GM12878 (cell line): ENCODE measurements around the gene NR6A1. TPM values are rescaled to one million over a fixed set of nuclear protein-coding genes. Genes with fewer than 3 reads are reported as not detected.
A peak's percentile ranks its signal among the peaks of the same experiment; 100 is the strongest.

ENCODE experiments used
- ATAC-seq: fragments of 200-7000 bp; cut with Tn5 transposase; 3 replicates; pipeline ENCODE4 v1.9.1; 2020; ENCODE audit warnings: mild to moderate bottlenecking, moderate library complexity
- BruUV-seq: library from RNA; stranded (reverse); fragments of 400-500 nt; replicated peaks from 2 replicates; lab custom pipeline; 2021; lab: Mats Ljungman, UMichigan
- CTCF ChIA-PET: fragments of 300-600 bp; sonication (Branson Sonifier 250); formaldehyde crosslinking; extraction: SDS; loops from one replicate; lab custom pipeline; 2021; ENCODE audit warnings: inconsistent platforms; lab: Yijun Ruan, JAX
- POLR2A ChIA-PET: fragments of 350-600 bp; formaldehyde crosslinking; extraction: SDS; loops from one replicate; lab custom pipeline; 2021; ENCODE audit warnings: inconsistent platforms; lab: Charles Lee
- RAD21 ChIA-PET: fragments of 300-600 bp; sonication (Branson Sonifier 250); formaldehyde crosslinking; loops from one replicate; lab custom pipeline; 2023; ENCODE audit warnings: antibody characterized with exemption; ENCODE audit not compliant: unreplicated experiment; lab: Charles Lee
- SMC1A ChIA-PET: fragments of 300-600 bp; sonication (Branson Sonifier 250); formaldehyde crosslinking; loops from one replicate; lab custom pipeline; 2023; ENCODE audit not compliant: unreplicated experiment, uncharacterized antibody; lab: Charles Lee
- DNase-seq: peaks from one replicate; pipeline ENCODE4 v3.0.0-alpha.2; 2011; ENCODE audit warnings: low read depth, low spot score
- FAIRE-seq: peaks from 3 replicates; lab custom pipeline; 2011; peaks lifted over from hg19 to GRCh38; lab: Jason Lieb, UNC
- H2AFZ ChIP-seq: 2 replicates; pipeline ENCODE4 v1.6.0; 2011; ENCODE audit warnings: low read depth, low read length, control low read depth; ENCODE audit not compliant: control insufficient read depth
- H3K27ac ChIP-seq: 2 replicates; pipeline ENCODE4 v1.5.1; 2011; ENCODE audit warnings: control low read depth; ENCODE audit not compliant: control insufficient read depth, insufficient read depth
- H3K27me3 ChIP-seq, 2 experiments: replicated peaks in 1 of 2; 2 replicates each; pipeline versions ENCODE4 v1.6.0 to v1.6.1; 2011; ENCODE audit warnings: low read length in 1 of 2; ENCODE audit not compliant: control insufficient read depth in 2 of 2, insufficient read depth in 2 of 2
- H3K36me3 ChIP-seq, 2 experiments: 2 replicates each; pipeline ENCODE4 v1.5.1; 2011; ENCODE audit warnings: low read length in 1 of 2; ENCODE audit not compliant: control insufficient read depth in 2 of 2, insufficient read depth in 2 of 2
- H3K4me1 ChIP-seq: 2 replicates; pipeline ENCODE4 v1.6.1; 2011; ENCODE audit warnings: mild to moderate bottlenecking, low read length, moderate library complexity, mixed read lengths; ENCODE audit not compliant: control insufficient read depth, insufficient read depth
- H3K4me2 ChIP-seq: 2 replicates; pipeline ENCODE4 v1.6.0; 2011; ENCODE audit warnings: control low read depth; ENCODE audit not compliant: control insufficient read depth, insufficient read depth
- H3K4me3 ChIP-seq: fragments of 200-600 bp; sonication (generic); 2 replicates; pipeline ENCODE4 v1.5.1; 2016
- H3K79me2 ChIP-seq: 2 replicates; pipeline ENCODE4 v1.6.0; 2011; ENCODE audit warnings: low read length; ENCODE audit not compliant: control insufficient read depth, insufficient read depth
- H3K9ac ChIP-seq: 2 replicates; pipeline ENCODE4 v1.8.0; 2011; ENCODE audit warnings: low read length, control low read depth, mixed read lengths; ENCODE audit not compliant: control insufficient read depth, insufficient read depth
- H3K9me3 ChIP-seq: replicated peaks from 3 replicates; pipeline ENCODE4 v1.5.1; 2011; ENCODE audit warnings: mild to moderate bottlenecking, low read length; ENCODE audit not compliant: control insufficient read depth, insufficient read depth
- H4K20me1 ChIP-seq: 2 replicates; pipeline ENCODE4 v1.6.0; 2011; ENCODE audit not compliant: control insufficient read depth, insufficient read depth
- DPF2 ChIP-seq: fragments of 450-650 bp; IDR thresholded peaks from 2 replicates; pipeline ENCODE4 v1.6.1; 2017; ENCODE audit warnings: mild to moderate bottlenecking
- GATAD2B ChIP-seq: fragments of 450-650 bp; conservative IDR thresholded peaks from 2 replicates; pipeline ENCODE4 v1.6.1; 2017; ENCODE audit warnings: low read depth, mild to moderate bottlenecking, moderate library complexity
- IRF4 ChIP-seq: IDR thresholded peaks from 2 replicates; pipeline ENCODE4 v1.6.1; 2011; ENCODE audit warnings: low read depth, low read length
- JUND ChIP-seq: IDR thresholded peaks from 2 replicates; pipeline ENCODE4 v1.6.1; 2012; ENCODE audit warnings: low read depth, mild to moderate bottlenecking, low read length, improper control_type of control experiment, moderate library complexity
- MTA3 ChIP-seq: IDR thresholded peaks from 2 replicates; pipeline ENCODE4 v1.6.1; 2012; ENCODE audit warnings: low read length, inconsistent platforms, borderline replicate concordance
- NBN ChIP-seq: fragments of 450-650 bp; IDR thresholded peaks from 2 replicates; pipeline ENCODE4 v1.6.1; 2016
- RB1 ChIP-seq: fragments of 450-650 bp; formaldehyde crosslinking; IDR thresholded peaks from 2 replicates; pipeline ENCODE4 v1.6.1; 2017; ENCODE audit warnings: mild to moderate bottlenecking, borderline replicate concordance
- SMARCA5 ChIP-seq: fragments of 450-650 bp; IDR thresholded peaks from 2 replicates; pipeline ENCODE4 v1.6.1; 2017; ENCODE audit warnings: mild to moderate bottlenecking
- SP1 ChIP-seq: IDR thresholded peaks from one replicate; pipeline ENCODE4 v1.6.1; 2011; ENCODE audit warnings: low read depth, low read length
- TCF7 ChIP-seq: IDR thresholded peaks from 2 replicates; pipeline ENCODE4 v1.6.1; 2014; ENCODE audit warnings: antibody characterized with exemption, borderline replicate concordance
- ZBED1 ChIP-seq: IDR thresholded peaks from 2 replicates; pipeline ENCODE4 v1.6.1; 2016; ENCODE audit warnings: borderline replicate concordance
- ZNF207 ChIP-seq: fragments of 450-650 bp; IDR thresholded peaks from 2 replicates; pipeline ENCODE4 v1.6.1; 2014; ENCODE audit warnings: antibody characterized with exemption, mild to moderate bottlenecking, borderline replicate concordance
- ZNF384 ChIP-seq: IDR thresholded peaks from 2 replicates; pipeline ENCODE4 v1.6.1; 2012; ENCODE audit warnings: low read depth, mild to moderate bottlenecking, low read length, improper control_type of control experiment, borderline replicate concordance
- WGBS: methylation state at CpG from one replicate; pipeline ENCODE4 v1.1.6; 2016; ENCODE audit warnings: low lambda C conversion rate; ENCODE audit not compliant: insufficient replicate concordance, insufficient coverage; ENCODE audit errors: missing lambda C conversion rate; 5-methylcytosine and 5-hydroxymethylcytosine counted together
- in situ Hi-C: fragments of 300-500 bp; cut with MboI; formaldehyde crosslinking; loops from 9 replicates; pipeline ENCODE4 v1.14.3; 2018; ENCODE audit warnings: mixed read lengths
- intact Hi-C: fragments of 100-400 bp; cut with micrococcal nuclease; formaldehyde crosslinking; loops from one replicate; pipeline ENCODE4 v1.14.2; 2022; ENCODE audit not compliant: unreplicated experiment
- polyA plus RNA-seq, 11 experiments: library from polyadenylated mRNA; depleted of rRNA in 4 of 11; unstranded in 6 of 11; stranded (reverse) in 5 of 11; fragments of >200 nt; fragmentation: Nextera tagmentation in 4 of 11; fragmentation: Illumina TruSeq in 1 of 11; extraction: Ambion mirVana in 4 of 11; extraction: Trizol in 1 of 11; gene quantifications; 1 replicate in 1 of 11; 2 replicates in 10 of 11; pipeline versions ENCODE4 v1.2.1 to v1.2.3, GENCODE V29; 2011 to 2016; ENCODE audit warnings: inconsistent platforms in 2 of 11, missing spikeins in 2 of 11, low read depth in 1 of 11
- total RNA-seq, 4 experiments: library from RNA; depleted of rRNA in 3 of 4; stranded (reverse); fragments of >200 nt in 3 of 4; fragmentation: Illumina TruSeq in 1 of 4; extraction: Trizol in 1 of 4; gene quantifications; 2 replicates each; pipeline versions ENCODE4 v1.2.1 to v1.2.3, GENCODE V29; 2013 to 2021
- TF ChIP-seq, protein P1 (sequence below): fragments of 450-650 bp; IDR thresholded peaks from 2 replicates; pipeline ENCODE4 v1.6.1; 2016; ENCODE audit warnings: mild to moderate bottlenecking
- TF ChIP-seq, protein P2 (sequence below): IDR thresholded peaks from 2 replicates; pipeline ENCODE4 v1.6.1; 2011; ENCODE audit warnings: borderline replicate concordance, low read depth, mild to moderate bottlenecking, moderate library complexity, mixed read lengths, low read length; ENCODE audit not compliant: insufficient read depth; ENCODE audit errors: extremely low read length

NR6A1 gene
- total and polyA plus RNA-seq, 10 of the 15 experiments (the other 5 are each of a cell fraction or from before 2014, with no cell fraction given) = 1.2 to 9.2 (median 4.6) TPM

DNA sequence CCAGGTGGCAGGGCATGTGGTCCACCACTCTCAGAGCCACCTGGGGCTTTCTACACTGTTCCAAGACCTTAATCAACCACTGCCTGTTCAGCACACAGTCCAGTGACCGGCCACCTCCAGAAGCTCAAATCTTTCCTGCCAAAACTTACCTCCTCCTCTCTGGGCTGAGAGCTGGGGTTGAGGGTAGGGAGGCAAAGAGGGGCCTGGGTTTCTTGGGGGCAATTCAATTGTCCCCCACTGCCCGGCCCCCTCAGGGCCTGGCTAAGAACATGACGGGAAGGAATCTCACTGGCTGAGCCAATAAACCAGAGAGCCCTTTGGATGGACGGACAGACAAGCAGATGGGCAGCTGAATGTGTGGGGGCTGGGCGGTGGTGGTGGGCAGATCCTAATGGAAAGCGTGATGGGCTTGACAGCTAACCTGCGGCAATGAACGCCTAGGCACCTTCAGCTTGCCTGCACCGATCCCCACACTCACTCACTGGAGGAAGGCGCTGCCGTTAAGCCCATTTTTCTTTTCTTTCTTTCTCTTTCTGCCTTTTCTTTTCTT lies 269.3 kb downstream of the NR6A1 start (continued):
- TF ChIP-seq, protein P1, sequence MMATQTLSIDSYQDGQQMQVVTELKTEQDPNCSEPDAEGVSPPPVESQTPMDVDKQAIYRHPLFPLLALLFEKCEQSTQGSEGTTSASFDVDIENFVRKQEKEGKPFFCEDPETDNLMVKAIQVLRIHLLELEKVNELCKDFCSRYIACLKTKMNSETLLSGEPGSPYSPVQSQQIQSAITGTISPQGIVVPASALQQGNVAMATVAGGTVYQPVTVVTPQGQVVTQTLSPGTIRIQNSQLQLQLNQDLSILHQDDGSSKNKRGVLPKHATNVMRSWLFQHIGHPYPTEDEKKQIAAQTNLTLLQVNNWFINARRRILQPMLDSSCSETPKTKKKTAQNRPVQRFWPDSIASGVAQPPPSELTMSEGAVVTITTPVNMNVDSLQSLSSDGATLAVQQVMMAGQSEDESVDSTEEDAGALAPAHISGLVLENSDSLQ = no peak
- TF ChIP-seq, protein P2, sequence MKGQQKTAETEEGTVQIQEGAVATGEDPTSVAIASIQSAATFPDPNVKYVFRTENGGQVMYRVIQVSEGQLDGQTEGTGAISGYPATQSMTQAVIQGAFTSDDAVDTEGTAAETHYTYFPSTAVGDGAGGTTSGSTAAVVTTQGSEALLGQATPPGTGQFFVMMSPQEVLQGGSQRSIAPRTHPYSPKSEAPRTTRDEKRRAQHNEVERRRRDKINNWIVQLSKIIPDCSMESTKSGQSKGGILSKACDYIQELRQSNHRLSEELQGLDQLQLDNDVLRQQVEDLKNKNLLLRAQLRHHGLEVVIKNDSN = no peak
- TF ChIP-seq SMARCA5 = no peak
- TF ChIP-seq TCF7 = no peak
- no peak for TF ChIP-seq SP1
- TF ChIP-seq NBN = no peak
- TF ChIP-seq MTA3 = no peak
- TF ChIP-seq ZNF207 = no peak
- TF ChIP-seq ZNF384 = no peak

DNA sequence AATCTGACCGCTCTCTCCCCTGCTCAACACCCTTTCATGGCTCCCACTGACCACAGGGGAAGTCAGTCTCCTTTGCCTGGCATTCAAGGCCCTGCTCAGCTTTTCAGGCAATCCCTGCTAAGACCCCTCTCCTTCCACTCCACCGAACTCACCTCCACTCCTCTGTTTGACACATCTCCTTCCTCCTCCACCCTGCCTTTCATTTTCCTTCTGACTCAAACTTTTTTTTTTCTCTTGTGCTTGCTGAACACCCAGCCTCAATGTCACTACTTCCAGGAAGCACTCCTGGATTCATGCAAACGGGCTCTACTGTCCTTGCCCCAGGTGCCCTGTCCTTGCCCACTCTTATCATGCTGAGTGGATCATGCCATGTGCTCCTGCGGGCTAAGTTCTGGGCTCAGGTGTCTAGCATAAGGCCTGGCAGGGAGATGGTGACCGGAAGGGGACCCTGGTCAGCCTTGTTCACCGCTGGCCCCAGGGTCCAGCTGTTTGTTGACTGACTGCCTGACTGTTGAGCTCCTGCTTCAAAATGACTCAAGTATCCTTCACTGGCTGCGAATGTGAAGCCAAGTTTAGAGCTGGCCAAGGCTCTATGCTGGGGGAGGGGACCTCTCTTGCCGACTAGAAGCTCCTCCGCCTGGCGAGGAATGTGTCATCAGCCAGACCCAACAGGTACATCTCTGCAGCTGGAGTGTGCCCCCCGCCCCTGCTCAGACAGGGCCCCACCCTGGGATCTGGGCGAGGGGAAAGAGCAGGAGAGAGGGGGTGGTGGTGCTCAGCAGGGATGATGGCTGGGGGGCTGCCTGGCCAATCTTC lies 270.1 kb downstream of the NR6A1 start:
- FAIRE-seq (no peak), DNase-seq (no peak)
- no peaks in the 10 kb centered on the region for H3K9me3 ChIP-seq
- H3K79me2 ChIP-seq = no peaks in the 10 kb centered on the region
- intact Hi-C loops = no loop called here
- 0 out of 2 replicates have a peak overlapping the region, but pooled peaks have one; percentile 9 for H3K4me2 ChIP-seq
- CTCF ChIA-PET = interaction anchor here (1.0 kb wide), 1 partner anchor 36 kb away, joined by 3 read pairs; no protein-coding TSS in a partner anchor
- no peaks in the 10 kb centered on the region for H3K36me3 ChIP-seq
- BruUV-seq = no TSS peak
- H3K27me3 ChIP-seq = peaks cover 9 to 10% of the 10 kb centered on the region in 2 experiments; a peak in 3 of 4 replicates
- no peak overlapping the region for H3K27ac ChIP-seq
- no peaks in the 10 kb centered on the region for H4K20me1 ChIP-seq
- no peak for TF ChIP-seq DPF2
- TF ChIP-seq ZBED1 = no peak
- TF ChIP-seq GATAD2B = no peak
- TF ChIP-seq RB1 = no peak
- no peak for TF ChIP-seq IRF4
- no peak for TF ChIP-seq JUND
- TF ChIP-seq, all 136 proteins: peak for 0
- POLR2A ChIA-PET = interaction anchor here (0.5 kb wide), 1 partner anchor 230 kb away, joined by 3 read pairs; no protein-coding TSS in a partner anchor
- SMC1A ChIA-PET = interaction anchor here (0.9 kb wide), 1 partner anchor 23 kb away, joined by 3 read pairs; no protein-coding TSS in a partner anchor
- in situ Hi-C loops = no loop called here
- H3K4me1 ChIP-seq = peaks cover 16% of the 10 kb centered on the region
- no peak overlapping the region for H2AFZ ChIP-seq
- WGBS = 36% methylated on average over 12 of the region's 12 CpGs
- no peak overlapping the region for H3K9ac ChIP-seq
- ATAC-seq = no peak
- no peak overlapping the region for H3K4me3 ChIP-seq
- RAD21 ChIA-PET = no interaction called here
